Psoas muscle (tissue), 8 donors: Measurements from ENCODE around the gene ZNF385B. TPM values are rescaled to one million over a fixed set of nuclear protein-coding genes. Genes with fewer than 3 reads are reported as not detected.

Source experiments
- ATAC-seq, 4 donors: fragments of 200-7000 bp; cut with Tn5 transposase; one replicate each; pipeline ENCODE4 v1.9.1; 2020; ENCODE audit warnings: moderate library complexity in 3 of 4, mild to moderate bottlenecking in 2 of 4
- DNase-seq, 2 donors: peaks; one replicate each; pipeline ENCODE4 v3.0.0-alpha.2; 2020
- H3K27ac ChIP-seq: fragments of 200-600 bp; one replicate; pipeline ENCODE4 v1.8.0; 2022
- H3K27me3 ChIP-seq, 3 donors: fragments of 200-600 bp in 1 of 3; one replicate each; pipeline versions ENCODE4 v1.6.1 to v1.8.0; 2013 to 2022; ENCODE audit warnings: low read length in 2 of 3, mild to moderate bottlenecking in 2 of 3, moderate library complexity in 1 of 3; ENCODE audit not compliant: insufficient read depth in 3 of 3
- H3K36me3 ChIP-seq, 2 donors: fragments of 200-600 bp in 1 of 2; one replicate each; pipeline versions ENCODE4 v1.6.1 to v1.8.0; 2013 to 2022; ENCODE audit warnings: low read depth in 1 of 2, mild to moderate bottlenecking in 1 of 2, moderate library complexity in 1 of 2; ENCODE audit not compliant: insufficient read depth in 1 of 2
- H3K4me1 ChIP-seq: fragments of 200-600 bp; one replicate; pipeline ENCODE4 v1.8.0; 2022
- H3K4me3 ChIP-seq: fragments of 200-600 bp; one replicate; pipeline ENCODE4 v1.8.0; 2022; ENCODE audit warnings: mild to moderate bottlenecking
- H3K9me3 ChIP-seq: fragments of 200-600 bp; one replicate; pipeline ENCODE4 v1.8.0; 2022
- WGBS, 3 donors: extraction: QIAGEN DNeasy Blood & Tissue Kit; methylation state at CpG; one replicate each; pipeline versions ENCODE4 v1.1.6 to v1.1.7; 2013; 5-methylcytosine and 5-hydroxymethylcytosine counted together
- intact Hi-C, 2 donors: fragments of 100-400 bp; cut with DNase I; formaldehyde crosslinking; loops; one replicate each; pipeline versions ENCODE4 v1.11.0 to v1.14.2; 2022
- polyA plus RNA-seq, 3 donors: library from polyadenylated mRNA; stranded (reverse); fragments of 200-250 nt; gene quantifications; one replicate each; pipeline ENCODE4 v1.2.3, GENCODE V29; 2013
- total RNA-seq, 4 donors: library from RNA; stranded (reverse); fragmentation: NEBNext Ultra II Directional in 2 of 4; extraction: Animal tissue kit (Norgen Biotek cat#: 25700) in 2 of 4; gene quantifications; one replicate each; pipeline versions ENCODE4 v1.2.1 to v1.2.4, GENCODE V29; 2021 to 2023
- TF ChIP-seq, protein P1 (sequence below): fragments of 200-600 bp; IDR thresholded peaks from one replicate; pipeline ENCODE4 v1.8.0; 2022; ENCODE audit warnings: antibody characterized with exemption
- donor health status: healthy with polysubstance abuse.
- donor health status: DM: no; HTN: no; CAD: no; lungs with moderate emphysema.
- donor health status: Bipolar disorder and iron deficiency.
- donor health status: healthy.
- donor health status: DM: yes; HTN: yes; CAD: no.
- donor health status: DM: no; HTN: no; CAD: no.
- donor health status: DM: no; HTN: no; CAD: no.
- donor health status: DM: yes; HTN: yes; CAD: no.

The ZNF385B gene
- total and polyA plus RNA-seq, 7 donors, result 8.8 to 42.9 (median 18.1) TPM

DNA sequence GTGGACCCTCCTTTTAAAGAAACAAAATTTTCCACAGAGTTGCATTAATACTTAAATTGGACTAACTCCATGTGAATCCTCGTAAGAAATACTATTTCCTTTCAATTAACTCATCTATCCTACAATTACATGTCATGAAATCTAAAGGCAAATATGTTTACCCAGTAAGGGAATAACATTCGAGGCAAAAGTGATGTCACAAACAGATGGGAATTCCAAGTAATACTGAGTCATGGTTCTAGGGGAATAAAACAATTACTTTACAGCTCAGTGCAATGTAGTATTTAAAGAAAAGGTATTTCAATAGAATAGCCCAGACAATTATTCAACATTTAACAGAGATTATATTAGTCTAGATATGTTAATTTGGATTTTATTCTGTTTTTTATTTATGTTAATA is 205.8 kb downstream of the ZNF385B start:
- no peak overlapping the region for H3K4me3 ChIP-seq
- H3K4me1 ChIP-seq, result no peaks in the 10 kb centered on the region
- H3K36me3 ChIP-seq, result no peaks in the 10 kb centered on the region
- intact Hi-C loops, result no loop called here
- WGBS, 3 donors, result 30 to 52% (median 39%) methylated on average over 2 of the region's 2 CpGs
- ATAC-seq, result no peak
- TF ChIP-seq, protein P1, sequence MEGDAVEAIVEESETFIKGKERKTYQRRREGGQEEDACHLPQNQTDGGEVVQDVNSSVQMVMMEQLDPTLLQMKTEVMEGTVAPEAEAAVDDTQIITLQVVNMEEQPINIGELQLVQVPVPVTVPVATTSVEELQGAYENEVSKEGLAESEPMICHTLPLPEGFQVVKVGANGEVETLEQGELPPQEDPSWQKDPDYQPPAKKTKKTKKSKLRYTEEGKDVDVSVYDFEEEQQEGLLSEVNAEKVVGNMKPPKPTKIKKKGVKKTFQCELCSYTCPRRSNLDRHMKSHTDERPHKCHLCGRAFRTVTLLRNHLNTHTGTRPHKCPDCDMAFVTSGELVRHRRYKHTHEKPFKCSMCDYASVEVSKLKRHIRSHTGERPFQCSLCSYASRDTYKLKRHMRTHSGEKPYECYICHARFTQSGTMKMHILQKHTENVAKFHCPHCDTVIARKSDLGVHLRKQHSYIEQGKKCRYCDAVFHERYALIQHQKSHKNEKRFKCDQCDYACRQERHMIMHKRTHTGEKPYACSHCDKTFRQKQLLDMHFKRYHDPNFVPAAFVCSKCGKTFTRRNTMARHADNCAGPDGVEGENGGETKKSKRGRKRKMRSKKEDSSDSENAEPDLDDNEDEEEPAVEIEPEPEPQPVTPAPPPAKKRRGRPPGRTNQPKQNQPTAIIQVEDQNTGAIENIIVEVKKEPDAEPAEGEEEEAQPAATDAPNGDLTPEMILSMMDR, result no peak
- no peaks in the 10 kb centered on the region for H3K9me3 ChIP-seq
- no peak overlapping the region for H3K27ac ChIP-seq
- no peak for DNase-seq
- no peaks in the 10 kb centered on the region for H3K27me3 ChIP-seq

DNA sequence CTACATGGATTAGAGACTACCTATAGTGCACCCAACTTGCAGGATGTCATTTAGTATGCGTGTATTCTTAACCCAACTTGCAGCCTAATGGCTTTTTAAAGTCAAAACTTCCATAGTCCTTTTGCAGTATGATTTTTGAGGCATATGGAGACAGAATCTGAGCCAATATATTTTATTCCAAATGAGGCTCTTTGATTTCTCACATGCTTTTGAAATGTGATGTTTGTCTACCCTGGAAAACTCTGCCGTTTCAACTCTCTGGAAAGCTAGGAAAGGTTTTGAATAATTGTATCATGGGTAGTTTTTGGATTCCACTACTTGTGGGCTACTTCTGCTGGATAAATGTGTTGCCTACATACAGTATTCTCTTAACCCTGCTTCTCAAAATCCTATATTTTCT is 206.6 kb downstream of the ZNF385B start:
- H3K4me1 ChIP-seq, result no peaks in the 10 kb centered on the region
- no peaks in the 10 kb centered on the region for H3K27me3 ChIP-seq
- WGBS, 3 donors, result 88 to 90% (median 89%) methylated on average over 2 of the region's 2 CpGs
- no peak for ATAC-seq
- intact Hi-C loops, result no loop called here
- TF ChIP-seq, protein P1, result no peak
- no peak for DNase-seq
- H3K27ac ChIP-seq, result no peak overlapping the region
- no peaks in the 10 kb centered on the region for H3K9me3 ChIP-seq
- no peaks in the 10 kb centered on the region for H3K36me3 ChIP-seq
- H3K4me3 ChIP-seq, result no peak overlapping the region

DNA sequence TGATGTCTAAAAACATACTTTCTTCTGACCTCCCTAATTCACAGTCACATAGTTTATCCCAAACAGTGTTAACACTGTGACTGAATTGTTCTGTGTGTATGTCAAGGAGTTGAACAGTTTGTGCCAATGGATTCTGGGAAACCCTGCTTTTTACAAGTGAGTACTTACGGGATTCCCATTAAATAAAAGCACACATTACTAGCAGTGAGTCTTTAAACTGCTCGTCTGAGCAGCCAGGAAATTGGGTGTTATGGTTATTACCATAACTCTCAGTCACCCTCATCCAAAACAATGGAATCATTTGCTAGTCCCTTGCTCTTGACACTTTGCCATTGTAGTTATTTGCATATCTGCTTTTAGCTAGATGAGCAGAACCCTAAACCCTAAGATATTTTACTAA is 209.1 kb downstream of the ZNF385B start:
- H3K9me3 ChIP-seq, result no peaks in the 10 kb centered on the region
- TF ChIP-seq, protein P1, result no peak
- H3K27ac ChIP-seq, result no peak overlapping the region
- no peaks in the 10 kb centered on the region for H3K36me3 ChIP-seq
- WGBS, 3 donors, result 22 to 42% (median 28%) methylated on average over 2 of the region's 2 CpGs
- intact Hi-C loops, result no loop called here
- H3K27me3 ChIP-seq, result no peaks in the 10 kb centered on the region
- ATAC-seq (no peak), DNase-seq (no peak)
- H3K4me1 ChIP-seq, result no peaks in the 10 kb centered on the region
- H3K4me3 ChIP-seq, result no peak overlapping the region

DNA sequence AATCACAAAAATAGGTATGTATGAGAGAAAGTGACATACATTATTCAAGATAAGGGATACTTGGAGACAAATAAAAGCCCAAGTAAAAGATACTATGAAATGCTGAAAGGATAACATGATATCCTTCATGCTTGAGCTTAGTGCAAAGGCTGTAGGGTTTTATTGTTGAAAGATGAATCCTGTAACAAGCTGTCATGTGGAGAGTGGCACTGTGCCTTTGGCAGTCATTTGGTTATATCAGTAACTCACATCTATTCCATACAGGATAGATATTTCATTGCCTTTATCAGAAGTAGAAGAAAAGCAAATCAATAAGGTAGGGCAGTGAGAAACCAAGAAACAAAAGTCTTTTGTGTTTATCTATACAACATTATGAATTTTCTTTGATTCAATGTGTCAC is 211.0 kb downstream of the ZNF385B start:
- H3K4me3 ChIP-seq, result no peak overlapping the region
- intact Hi-C loops, result no loop called here
- no peak overlapping the region for H3K27ac ChIP-seq
- H3K27me3 ChIP-seq, result peaks cover 0 to 1% (median 0%) of the 10 kb centered on the region in 3 donors
- no peaks in the 10 kb centered on the region for H3K36me3 ChIP-seq
- TF ChIP-seq, protein P1, result no peak
- H3K4me1 ChIP-seq, result peaks cover 4% of the 10 kb centered on the region
- no peaks in the 10 kb centered on the region for H3K9me3 ChIP-seq
- ATAC-seq, result no peak
- DNase-seq, result no peak

DNA sequence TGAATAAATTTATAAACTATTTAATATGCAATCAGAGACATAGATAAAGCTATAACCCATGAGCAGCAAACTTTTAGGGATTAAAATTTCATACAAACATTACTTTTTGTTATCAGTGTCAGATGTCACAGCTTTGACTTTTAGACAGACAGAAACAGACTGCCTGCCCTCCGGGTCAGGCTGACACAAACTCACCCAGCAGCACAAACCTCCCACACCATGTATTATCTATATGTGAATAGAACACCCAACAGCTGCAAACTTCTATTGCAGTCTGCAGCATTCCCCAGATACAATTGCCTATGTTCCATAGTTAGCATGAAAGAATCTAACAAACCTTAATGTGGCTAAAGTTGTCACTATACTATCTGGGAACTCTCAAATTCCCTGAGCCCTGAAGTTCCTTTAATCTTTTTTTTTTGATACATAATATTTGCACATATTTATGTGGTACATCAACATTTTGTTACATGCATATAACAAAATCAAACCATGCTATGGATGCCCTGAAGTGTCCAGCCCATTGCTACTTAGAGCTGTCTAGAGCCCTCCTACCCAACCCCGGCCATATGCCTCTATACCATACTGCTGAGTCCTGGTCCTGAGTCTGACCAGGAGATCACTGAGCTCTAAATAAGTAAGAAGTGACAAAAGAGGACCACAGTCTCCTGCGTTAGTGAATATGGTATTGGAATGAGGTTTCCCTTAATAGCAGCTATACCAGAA is 214.4 kb downstream of the ZNF385B start:
- no peak for ATAC-seq
- WGBS, 3 donors, result 64 to 79% (median 73%) methylated on average over 3 of the region's 3 CpGs
- TF ChIP-seq, protein P1, result no peak

More for the DNA sequence above, 214.4 kb downstream of the ZNF385B start:
- intact Hi-C loops, result no loop called here
- Histone ChIP-seq H3K36me3 (no peaks in the 10 kb centered on the region), H3K4me1 (peaks cover 4% of the 10 kb centered on the region), H3K27me3 (peaks cover 0 to 1% (median 0%) of the 10 kb centered on the region in 3 donors), H3K4me3 (no peak overlapping the region), H3K27ac (no peak overlapping the region), H3K9me3 (no peaks in the 10 kb centered on the region)
- no peak for DNase-seq
